Keratinocyte (primary cell): ENCODE results near the gene NEAT1.

ENCODE experiments used
- EZH2 ChIP-seq: IDR thresholded peaks from one replicate; pipeline ENCODE4 v1.6.1; 2012; ENCODE audit warnings: inconsistent platforms, mild to moderate bottlenecking, low read length, moderate library complexity
- TF ChIP-seq, protein P1 (sequence below), 3 experiments: IDR thresholded peaks in 1 of 3; conservative IDR thresholded peaks in 1 of 3; optimal IDR thresholded peaks in 1 of 3; 2 replicates in 2 of 3; 3 replicates in 1 of 3; pipeline versions ENCODE3 to v1.5.1; 2011; ENCODE audit warnings: low read length in 3 of 3, mild to moderate bottlenecking in 3 of 3, moderate library complexity in 2 of 3, control low read depth in 1 of 3, inconsistent platforms in 1 of 3; ENCODE audit not compliant: insufficient read depth in 2 of 3; ENCODE audit errors: extremely low read depth in 1 of 3

- TF ChIP-seq, protein P1, sequence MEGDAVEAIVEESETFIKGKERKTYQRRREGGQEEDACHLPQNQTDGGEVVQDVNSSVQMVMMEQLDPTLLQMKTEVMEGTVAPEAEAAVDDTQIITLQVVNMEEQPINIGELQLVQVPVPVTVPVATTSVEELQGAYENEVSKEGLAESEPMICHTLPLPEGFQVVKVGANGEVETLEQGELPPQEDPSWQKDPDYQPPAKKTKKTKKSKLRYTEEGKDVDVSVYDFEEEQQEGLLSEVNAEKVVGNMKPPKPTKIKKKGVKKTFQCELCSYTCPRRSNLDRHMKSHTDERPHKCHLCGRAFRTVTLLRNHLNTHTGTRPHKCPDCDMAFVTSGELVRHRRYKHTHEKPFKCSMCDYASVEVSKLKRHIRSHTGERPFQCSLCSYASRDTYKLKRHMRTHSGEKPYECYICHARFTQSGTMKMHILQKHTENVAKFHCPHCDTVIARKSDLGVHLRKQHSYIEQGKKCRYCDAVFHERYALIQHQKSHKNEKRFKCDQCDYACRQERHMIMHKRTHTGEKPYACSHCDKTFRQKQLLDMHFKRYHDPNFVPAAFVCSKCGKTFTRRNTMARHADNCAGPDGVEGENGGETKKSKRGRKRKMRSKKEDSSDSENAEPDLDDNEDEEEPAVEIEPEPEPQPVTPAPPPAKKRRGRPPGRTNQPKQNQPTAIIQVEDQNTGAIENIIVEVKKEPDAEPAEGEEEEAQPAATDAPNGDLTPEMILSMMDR (optimal IDR thresholded peaks at IDR 0.05 in 1 of 3, IDR thresholded peaks at IDR 0.05 in 1 of 3, conservative IDR thresholded peaks at IDR 0.05 in 1 of 3; ENCODE audit: extremely low read depth in 1 of 3, insufficient read depth in 2 of 3, low read length in 3 of 3): no peak
- TF ChIP-seq EZH2: no peak
These were observed 29.7 kb upstream of the NEAT1 start for GRCh38 chr11:65392899-65393298.
